ENCODE data around the gene POLDIP3.
"Not testable (repeated sequence)": the region's sequence is repeated elsewhere in the genome, so short reads cannot be mapped to it uniquely, and the experiment has no call there.

Gene POLDIP3

DNA sequence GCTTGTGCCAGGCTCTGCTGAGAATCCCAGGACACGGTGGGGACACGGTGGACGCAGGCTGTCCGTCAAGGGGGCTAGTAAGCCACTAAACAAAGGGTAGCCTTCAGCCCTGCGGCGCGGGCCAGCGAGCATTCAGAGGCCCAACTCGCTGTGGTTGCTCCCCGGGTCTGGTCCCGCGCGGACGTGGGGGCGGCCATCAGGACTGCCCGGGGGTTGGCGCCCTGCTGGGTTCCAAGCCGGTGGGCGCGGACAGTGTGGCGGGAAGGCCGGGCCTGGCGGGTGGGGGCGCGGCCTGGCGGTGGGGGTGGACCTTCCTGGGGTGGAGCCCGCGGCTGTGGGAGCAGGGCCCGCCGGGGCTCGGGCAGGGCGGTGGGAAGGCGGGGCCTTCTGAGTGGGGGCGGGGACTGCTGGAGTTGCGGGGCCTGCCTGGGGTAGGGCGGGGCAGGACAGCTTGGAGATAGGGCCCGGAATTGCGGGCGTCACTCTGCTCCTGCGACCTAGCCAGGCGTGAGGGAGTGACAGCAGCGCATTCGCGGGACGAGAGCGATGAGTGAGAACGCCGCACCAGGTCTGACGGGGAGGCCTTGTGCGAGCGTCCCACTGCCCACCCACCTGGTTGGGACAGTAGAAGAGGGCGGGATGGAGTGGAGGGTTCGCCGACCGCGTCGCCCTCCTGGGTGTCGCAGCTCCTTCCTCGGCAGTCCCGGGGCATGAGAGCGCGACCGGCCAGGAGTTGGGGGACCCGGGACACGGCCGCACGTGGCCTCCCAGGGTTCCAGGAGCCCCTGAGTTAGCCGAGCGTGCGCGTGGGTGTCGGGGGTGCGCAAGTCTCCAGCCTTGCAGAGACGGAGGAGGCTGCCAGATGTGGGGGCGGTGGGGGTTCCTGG is 61.0 kb downstream of the POLDIP3 start, which contains the start of gene SERHL2:
Gene SERHL2, plus strand, starts transcription at position 482 of the 887 bp plus-strand sequence. Its CDS starts 65 bp downstream, at position 547.
- ATAC-seq: peak; percentile 94 to 97

DNA sequence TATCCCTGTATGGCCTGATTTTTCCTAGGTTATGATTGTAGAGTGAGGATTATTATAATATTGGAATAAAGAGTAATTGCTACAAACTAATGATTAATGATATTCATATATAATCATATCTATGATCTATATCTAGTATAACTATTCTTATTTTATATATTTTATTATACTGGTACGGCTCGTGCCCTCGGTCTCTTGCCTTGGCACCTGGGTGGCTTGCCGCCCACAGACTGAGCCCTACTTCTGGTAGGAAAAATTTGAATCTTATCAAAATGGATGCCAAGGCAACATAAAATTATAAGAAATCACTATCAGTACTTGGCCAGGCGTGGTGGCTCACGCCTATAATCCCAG is 62.4 kb downstream of the POLDIP3 start:
- not testable (repeated sequence) for ATAC-seq

GRCh38 chr22:42549331-42550060 is 65.2 kb downstream of the POLDIP3 start:
- no peak for ATAC-seq

DNA sequence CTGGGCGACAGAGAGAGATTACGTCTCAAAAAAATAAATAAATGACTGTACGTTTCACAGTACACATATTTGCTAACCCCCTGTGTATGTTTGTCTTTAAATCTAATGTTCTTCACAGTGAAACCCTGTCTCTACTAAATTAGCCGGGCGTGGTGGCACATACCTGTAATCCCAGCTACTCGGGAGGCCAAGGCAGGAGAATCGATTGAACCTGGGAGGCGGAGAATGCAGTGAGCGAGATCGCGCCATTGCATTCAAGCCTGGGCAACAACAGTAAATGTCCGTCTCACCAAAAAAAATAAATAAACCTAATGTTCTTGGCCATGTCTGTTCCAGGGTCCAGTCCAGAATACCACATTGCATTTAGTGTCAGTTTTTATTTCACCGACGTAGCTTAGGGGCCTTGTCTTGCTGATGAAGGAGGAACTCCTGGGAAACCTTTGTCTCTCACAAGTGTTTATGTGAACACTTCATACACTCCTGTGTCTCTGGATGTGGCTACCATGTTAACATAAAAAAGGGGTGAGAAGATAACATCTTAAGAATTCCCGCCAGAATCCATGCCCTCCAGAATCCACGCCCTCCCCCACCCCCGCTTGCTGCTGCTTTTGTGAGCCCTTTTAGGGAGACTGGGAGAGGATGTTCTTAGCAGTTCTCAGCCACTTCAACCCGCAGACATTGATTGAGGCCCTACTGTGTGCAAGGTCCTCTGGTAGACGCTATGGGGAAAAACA is 65.9 kb downstream of the POLDIP3 start:
- ATAC-seq: no peak

DNA sequence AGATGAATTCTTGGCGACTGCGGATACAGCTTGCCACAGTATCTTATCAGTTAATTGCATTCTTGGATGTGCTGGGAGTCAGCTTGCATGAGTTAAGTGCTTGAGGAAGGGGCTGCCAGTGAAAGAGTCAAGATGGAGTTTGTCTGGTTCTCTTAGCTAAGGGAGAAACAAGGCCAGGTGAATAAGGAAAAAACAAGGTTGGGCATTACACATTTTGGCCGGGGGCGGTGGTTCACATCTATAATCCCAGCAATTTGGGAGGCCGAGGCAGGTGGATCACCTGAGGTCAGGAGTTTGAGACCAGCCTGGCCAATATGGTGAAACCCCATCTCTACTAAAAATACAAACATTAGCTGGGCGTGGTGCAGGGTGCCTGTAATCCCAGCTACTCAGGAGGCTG is 66.6 kb downstream of the POLDIP3 start:
- not testable (repeated sequence) for ATAC-seq

DNA sequence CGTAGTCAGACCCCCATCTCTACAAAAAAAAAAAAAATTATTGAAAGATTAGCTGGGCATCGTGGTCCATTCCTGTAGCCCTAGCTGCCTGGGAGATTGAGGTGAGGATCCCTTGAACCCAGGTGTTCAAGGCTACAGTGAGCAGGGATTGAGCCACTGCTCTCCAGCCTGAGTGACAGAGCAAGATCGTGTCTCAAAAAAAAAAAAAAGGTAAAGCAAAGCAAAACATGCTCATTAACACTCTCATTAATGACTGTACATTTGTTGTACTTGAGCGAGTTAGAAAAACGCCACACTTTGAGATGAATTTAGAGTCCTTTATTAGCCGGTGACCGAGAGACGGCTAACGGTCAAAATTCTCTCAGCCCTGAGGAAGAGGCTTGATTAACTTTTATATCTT is 67.1 kb downstream of the POLDIP3 start:
- ATAC-seq: no peak

- ATAC-seq: no peak
Measured at GRCh38 chr22:42544686-42545085, 70.0 kb downstream of the POLDIP3 start.

GRCh38 chr22:42539236-42539771 is 75.4 kb downstream of the POLDIP3 start:
- ATAC-seq: peak; percentile 70 to 78

DNA sequence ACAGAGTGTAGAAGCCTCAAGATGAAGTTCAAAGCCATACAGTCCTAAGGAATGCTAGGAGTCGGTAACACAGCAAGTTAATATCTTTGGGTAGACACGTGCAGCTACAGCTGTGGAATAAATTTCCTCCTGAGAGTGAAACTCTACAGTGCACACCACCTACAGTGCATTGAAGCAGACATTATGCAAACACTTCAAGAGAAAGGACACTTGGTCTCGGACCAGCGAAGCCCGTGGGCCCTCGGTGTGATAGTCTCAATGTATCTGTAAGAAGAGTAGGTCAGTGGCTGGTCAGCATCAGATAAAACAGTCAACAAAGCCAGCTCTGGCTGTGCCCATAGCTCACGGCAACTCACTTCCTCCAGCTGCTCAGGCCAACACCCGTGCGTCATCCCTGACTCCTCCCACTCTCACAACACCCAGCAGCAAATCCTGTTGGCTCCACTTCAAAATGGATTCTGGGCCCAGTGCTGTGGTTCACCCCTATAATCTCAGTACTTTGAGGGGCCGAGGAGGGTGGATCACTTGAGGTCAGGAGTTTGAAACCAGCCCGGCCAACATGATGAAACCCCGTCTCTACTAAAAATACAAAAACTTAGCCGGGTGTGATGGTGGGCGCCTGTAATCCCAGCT is 77.4 kb downstream of the POLDIP3 start:
- ATAC-seq: peak; percentile 54 to 58

DNA sequence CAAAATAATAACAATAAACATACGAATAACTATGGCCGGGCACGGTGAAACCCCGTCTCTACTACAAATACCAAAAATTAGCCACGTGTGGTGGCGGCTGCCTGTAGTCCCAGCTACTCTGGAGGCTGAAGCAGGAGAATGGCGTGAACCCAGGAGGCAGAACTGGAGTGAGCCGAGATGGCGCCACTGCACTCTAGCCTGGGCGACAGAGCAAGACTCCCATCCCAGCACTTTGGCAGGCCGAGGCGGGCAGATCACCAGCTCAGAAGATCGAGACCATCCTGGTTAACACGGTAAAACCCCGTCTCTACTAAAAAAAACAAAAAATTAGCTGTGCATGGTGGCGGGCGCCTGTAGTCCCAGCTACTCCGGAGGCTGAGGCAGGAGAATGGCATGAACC is 78.0 kb downstream of the POLDIP3 start:
- ATAC-seq: not testable (repeated sequence)

DNA sequence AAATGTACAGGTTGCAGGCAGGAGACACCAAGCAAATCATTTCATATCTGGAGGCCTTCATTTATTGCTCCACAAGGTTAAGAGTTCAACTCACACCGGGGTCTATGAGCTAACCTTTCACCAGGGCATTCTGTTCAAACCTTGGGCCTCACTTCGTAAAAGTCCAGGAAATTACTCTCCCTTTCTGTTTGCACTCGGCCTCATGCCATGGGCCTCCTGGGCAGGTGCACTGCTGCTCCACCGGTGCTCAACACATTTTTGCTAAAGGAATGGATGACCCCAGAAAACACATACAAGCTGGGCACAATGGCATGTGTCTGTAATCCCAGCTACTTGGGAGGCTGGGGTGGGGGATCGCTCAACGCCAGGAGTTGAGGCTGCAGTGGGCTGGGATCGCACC is 78.5 kb downstream of the POLDIP3 start:
- ATAC-seq: no peak

- ATAC-seq: not testable (repeated sequence)
Measured at GRCh38 chr22:42535082-42535731, 79.5 kb downstream of the POLDIP3 start.

Measured in activated CD4-positive, CD25-positive, alpha-beta regulatory T cell treated with anti-CD3 and anti-CD28 coated beads, Interleukin-2, amount 50 U/mL, for 24 hours (primary cell).